GM13976 (cell line): ENCODE measurements around the gene BFSP1.

Experiments
- DNase-seq: peaks from one replicate; pipeline ENCODE4 v3.0.0; 2012; ENCODE audit warnings: low spot score
- in situ Hi-C: fragments of 300-500 bp; cut with MboI; formaldehyde crosslinking; loops from one replicate; pipeline ENCODE4 v1.12.0; 2022; ENCODE audit warnings: low sequenced_read_pairs, mixed read lengths, inconsistent platforms; ENCODE audit not compliant: unreplicated experiment
- TF ChIP-seq, protein P1 (sequence below): IDR thresholded peaks from 2 replicates; pipeline ENCODE4 v1.5.1; 2012; ENCODE audit warnings: borderline replicate concordance, mild to moderate bottlenecking; ENCODE audit not compliant: insufficient read depth; ENCODE audit errors: extremely low read depth, missing control alignments, control extremely low read depth

BFSP1 gene

DNA sequence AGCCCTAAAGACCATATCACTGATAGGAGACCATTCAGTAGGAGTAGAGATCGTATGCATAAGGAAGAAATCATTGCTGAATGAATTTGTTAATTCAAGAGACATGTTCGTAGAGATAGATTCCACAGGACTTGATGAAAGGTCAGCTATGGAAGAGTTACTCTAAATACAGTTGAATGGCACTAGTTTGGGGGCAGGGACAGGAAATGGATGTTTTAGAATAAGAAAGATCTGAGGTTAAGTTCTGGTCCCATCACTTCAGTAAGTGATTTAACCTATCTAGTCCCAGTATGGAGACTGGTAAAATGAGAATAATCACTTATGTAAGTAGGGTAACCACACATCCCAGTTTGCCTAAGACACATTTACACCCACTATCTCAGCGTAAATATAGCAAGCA, 2.9 kb upstream of the BFSP1 start:
- in situ Hi-C loops: no loop called here
- TF ChIP-seq, protein P1, sequence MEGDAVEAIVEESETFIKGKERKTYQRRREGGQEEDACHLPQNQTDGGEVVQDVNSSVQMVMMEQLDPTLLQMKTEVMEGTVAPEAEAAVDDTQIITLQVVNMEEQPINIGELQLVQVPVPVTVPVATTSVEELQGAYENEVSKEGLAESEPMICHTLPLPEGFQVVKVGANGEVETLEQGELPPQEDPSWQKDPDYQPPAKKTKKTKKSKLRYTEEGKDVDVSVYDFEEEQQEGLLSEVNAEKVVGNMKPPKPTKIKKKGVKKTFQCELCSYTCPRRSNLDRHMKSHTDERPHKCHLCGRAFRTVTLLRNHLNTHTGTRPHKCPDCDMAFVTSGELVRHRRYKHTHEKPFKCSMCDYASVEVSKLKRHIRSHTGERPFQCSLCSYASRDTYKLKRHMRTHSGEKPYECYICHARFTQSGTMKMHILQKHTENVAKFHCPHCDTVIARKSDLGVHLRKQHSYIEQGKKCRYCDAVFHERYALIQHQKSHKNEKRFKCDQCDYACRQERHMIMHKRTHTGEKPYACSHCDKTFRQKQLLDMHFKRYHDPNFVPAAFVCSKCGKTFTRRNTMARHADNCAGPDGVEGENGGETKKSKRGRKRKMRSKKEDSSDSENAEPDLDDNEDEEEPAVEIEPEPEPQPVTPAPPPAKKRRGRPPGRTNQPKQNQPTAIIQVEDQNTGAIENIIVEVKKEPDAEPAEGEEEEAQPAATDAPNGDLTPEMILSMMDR: no peak
- DNase-seq: no peak

DNA sequence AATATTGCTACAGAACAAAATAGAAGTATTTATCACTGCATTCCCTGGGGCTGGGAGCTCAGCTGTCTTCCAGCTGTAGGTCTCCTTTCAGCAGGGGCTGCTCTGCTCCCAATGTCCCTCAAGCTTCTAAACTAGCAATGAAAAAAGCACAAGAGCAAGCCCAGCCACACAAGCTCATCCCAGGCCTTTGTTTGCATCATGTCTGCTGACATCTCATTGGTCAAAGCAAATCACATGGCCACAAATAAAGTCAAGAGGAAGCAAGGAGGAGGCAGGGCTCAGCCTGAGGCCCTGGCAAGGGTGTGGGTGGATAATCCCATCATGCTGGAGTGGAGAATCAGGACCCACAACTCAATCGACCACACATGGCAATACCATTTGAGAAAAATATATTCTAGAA, 2.2 kb upstream of the BFSP1 start:
- TF ChIP-seq, protein P1: no peak
- no peak for DNase-seq
- in situ Hi-C loops: no loop called here

DNA sequence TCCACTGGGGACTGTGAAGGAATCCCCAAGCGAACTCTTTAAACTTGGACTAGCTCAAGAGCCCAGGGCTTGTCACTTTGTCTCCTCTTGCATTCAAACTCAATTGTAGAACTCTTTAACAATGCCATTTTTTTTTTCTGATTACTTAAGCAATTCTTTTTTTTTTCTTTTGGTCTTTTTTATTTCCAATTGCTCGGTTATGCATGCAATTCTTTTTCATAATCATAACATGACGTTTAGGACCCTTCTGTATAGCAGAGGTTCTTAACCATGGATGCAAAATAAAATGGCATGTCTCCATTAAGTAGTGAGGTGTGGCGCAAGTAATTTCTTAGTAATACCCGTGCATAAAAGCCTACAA, 466 bp upstream of the BFSP1 start:
- no peak for DNase-seq
- TF ChIP-seq, protein P1: no peak
- in situ Hi-C loops: no loop called here

DNA sequence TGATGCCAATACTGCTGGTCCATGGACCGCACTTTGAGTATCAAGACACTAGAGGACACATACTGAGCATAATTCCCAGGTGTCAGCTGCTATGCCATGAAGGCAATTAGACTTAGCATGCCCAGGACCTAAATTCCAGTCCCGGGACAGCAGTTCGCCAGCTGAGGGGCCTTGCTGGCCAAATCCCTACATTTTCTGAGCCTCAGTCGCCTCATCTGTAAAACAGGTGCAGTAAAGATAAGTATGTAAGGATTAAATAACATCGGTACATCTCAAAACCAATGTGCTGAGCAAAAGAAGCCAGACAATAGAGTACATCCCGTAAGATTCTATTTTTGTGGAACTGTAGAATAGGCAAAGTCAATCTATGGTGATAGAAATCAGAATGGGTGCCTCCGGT, 1.0 kb downstream of the BFSP1 start:
- in situ Hi-C loops: no loop called here
- DNase-seq: no peak
- TF ChIP-seq, protein P1: no peak

DNA sequence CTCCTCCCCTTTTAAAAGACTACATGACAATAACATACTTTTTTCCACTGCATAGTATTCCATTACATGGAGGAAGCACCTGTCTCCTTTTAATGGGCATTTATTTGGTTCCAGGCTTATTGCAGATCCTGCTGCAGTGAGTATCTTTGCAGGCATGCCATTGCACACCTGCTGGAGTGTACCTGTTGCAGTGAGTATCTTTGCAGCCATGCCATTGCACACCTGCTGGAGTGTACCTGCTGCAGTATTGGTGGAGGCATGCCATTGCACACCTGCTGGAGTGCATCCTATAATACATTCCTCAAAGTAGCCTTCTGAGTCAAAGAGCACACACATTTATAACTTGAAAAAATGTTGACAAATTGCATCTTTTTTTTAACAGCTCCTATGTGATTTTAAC, 1.6 kb downstream of the BFSP1 start:
- TF ChIP-seq, protein P1: no peak
- no peak for DNase-seq
- in situ Hi-C loops: no loop called here

DNA sequence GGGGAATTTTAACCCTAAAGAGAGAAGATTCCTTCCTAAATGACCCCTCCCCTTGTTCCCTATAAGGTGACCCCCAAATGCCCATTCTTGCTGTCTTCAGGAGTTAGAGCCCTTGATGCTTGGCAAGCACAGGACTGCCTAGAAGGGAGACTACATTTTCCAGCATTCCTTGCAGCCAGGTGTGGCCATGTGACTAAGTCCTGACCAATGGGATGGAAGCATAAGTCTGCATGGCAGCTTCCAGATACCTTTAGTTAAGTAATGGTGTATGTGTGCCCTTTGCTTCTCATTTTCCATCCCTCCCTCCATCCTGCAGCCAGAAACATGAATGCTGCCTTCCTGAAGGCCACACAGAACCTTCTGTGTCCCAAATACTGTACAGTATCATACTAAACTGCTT, 5.5 kb downstream of the BFSP1 start:
- in situ Hi-C loops: no loop called here
- DNase-seq: no peak
- TF ChIP-seq, protein P1: no peak

DNA sequence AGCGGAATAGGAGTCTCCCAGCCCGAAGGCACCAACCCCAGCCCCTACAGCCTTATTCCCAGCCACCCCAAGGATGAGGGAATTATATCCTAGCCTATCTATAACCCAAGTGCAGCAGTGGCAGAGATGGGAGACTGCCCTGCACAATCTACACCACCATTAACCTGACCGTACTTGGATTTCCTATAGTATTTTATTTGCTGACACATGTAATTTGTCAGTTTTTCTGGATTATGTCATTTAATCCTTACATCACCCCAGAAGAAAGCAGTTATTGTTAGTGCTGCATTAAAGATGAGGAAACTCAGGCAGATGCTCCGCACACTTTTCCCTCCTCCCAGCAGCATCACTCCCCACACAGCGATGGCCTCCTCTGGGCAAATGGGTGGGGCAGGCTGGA, 6.0 kb downstream of the BFSP1 start:
- in situ Hi-C loops: no loop called here
- DNase-seq: no peak
- TF ChIP-seq, protein P1: no peak
